Measurements from ENCODE around the gene G0S2. TPM values are rescaled to one million over a fixed set of nuclear protein-coding genes. Genes with fewer than 3 reads are reported as not detected.

Gene G0S2
- total RNA-seq, 2 donors from 2014 or later, result 9.6 to 25.9 TPM

DNA sequence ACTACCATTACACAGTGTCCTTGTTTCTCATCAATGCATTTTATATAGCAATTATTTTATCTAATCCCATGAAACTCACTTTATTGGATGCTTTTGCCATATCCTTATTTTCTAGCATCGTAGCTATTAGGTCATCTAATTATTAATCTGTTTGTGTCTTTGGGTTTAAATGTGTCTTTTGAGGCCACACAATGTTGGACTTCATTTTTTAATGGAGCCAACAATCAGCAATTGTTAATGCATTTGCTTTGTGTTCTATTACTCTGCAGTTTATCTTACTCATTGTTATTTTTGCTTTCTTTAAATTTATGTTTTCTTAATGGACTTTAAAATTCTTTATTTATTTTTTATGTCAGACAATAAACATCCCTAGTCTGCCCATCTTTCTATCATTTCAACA lies 27.6 kb downstream of the G0S2 start:
- H3K9me3 Mint-ChIP-seq, result no peaks in the 10 kb centered on the region
- DNase-seq, result no peak
- H3K4me1 Mint-ChIP-seq (ENCODE audit: low read depth), result peaks cover 56% of the 10 kb centered on the region
- no peak for ATAC-seq (replicated peaks in 1 of 2)
- no peaks in the 10 kb centered on the region for H3K27me3 Mint-ChIP-seq (ENCODE audit: low read depth)
- H3K36me3 Mint-ChIP-seq (ENCODE audit: insufficient read depth in 2 of 2), result peaks cover 0 to 2% of the 10 kb centered on the region in 2 donors
- H3K27ac Mint-ChIP-seq, result no peak overlapping the region
- H3K4me3 Mint-ChIP-seq, result no peak overlapping the region

DNA sequence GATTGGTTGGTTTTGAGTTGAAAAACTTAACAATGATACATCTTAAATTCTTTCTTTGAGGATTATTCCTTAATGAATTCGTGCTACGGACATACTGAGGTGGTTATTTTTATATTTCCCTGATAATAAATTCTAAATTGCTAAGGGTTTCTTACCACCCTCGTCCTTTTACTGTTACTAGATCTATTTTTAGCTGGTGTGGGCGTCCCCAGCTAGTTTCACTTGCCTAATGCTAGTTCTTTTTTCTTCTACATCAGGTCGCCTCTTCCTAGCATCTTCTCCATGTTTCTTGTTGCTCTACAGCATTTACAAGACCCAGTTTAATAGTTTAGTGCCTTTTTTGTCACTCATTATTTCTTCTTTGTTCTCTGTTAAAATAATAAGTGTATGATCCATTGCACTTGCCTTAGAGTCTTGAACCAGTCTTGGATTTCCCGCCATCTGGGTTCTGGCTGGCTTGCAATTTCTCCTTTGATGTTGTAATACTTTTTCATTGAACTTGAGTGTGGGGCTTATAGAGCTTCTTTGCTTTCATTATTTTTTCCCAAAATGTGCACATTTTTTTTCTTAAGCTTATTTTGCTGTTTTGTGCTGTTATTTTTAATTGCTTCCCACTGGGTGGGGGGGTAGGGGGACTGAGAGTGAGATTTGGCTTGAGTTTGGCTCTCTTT lies 28.8 kb downstream of the G0S2 start:
- DNase-seq (no peak), ATAC-seq (replicated peaks in 1 of 2) (no peak)
- no peaks in the 10 kb centered on the region for H3K27me3 Mint-ChIP-seq (ENCODE audit: low read depth)
- peaks cover 57% of the 10 kb centered on the region for H3K4me1 Mint-ChIP-seq (ENCODE audit: low read depth)
- H3K9me3 Mint-ChIP-seq, result no peaks in the 10 kb centered on the region
- peak overlapping the region; percentile 82 for H3K27ac Mint-ChIP-seq
- peaks cover 0 to 2% of the 10 kb centered on the region in 2 donors for H3K36me3 Mint-ChIP-seq (ENCODE audit: insufficient read depth in 2 of 2)
- H3K4me3 Mint-ChIP-seq, result peak overlapping the region; percentile 63 to 65

DNA sequence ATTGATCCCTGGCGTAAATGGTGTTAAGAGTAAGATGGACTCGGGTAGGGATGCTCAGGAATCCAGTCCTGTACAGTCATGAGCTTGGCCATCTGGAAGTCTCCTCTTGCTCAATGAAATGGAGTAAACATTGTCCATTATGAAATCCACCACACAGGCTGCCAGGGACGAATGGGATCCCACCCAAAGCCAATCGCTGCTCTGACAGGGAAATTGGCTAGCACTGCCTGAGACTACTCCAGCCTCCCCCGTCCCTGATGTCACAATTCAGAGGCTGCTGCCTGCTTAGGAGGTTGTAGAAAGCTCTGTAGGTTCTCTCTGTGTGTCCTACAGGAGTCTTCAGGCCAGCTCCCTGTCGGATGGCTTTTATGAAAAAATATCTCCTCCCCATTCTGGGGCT lies 29.4 kb downstream of the G0S2 start, which contains the start of gene HSD11B1:
Gene HSD11B1, plus strand, starts transcription at position 263 of the 400 bp plus-strand sequence. Its CDS starts 97 bp downstream, at position 360.
- DNase-seq, result no peak
- peak within 1 kb of the TSS; percentile 82 for H3K27ac Mint-ChIP-seq
- H3K4me3 Mint-ChIP-seq, result peak within 1 kb of the TSS; percentile 63 to 65
- no peaks in the 10 kb centered on the region for H3K27me3 Mint-ChIP-seq (ENCODE audit: low read depth)
- H3K4me1 Mint-ChIP-seq (ENCODE audit: low read depth), result peaks cover 55% of the 10 kb centered on the region
- H3K9me3 Mint-ChIP-seq, result no peaks in the 10 kb centered on the region
- H3K36me3 Mint-ChIP-seq (ENCODE audit: insufficient read depth in 2 of 2), result peaks cover 0 to 2% of the 10 kb centered on the region in 2 donors
- ATAC-seq (replicated peaks in 1 of 2), result no peak

DNA sequence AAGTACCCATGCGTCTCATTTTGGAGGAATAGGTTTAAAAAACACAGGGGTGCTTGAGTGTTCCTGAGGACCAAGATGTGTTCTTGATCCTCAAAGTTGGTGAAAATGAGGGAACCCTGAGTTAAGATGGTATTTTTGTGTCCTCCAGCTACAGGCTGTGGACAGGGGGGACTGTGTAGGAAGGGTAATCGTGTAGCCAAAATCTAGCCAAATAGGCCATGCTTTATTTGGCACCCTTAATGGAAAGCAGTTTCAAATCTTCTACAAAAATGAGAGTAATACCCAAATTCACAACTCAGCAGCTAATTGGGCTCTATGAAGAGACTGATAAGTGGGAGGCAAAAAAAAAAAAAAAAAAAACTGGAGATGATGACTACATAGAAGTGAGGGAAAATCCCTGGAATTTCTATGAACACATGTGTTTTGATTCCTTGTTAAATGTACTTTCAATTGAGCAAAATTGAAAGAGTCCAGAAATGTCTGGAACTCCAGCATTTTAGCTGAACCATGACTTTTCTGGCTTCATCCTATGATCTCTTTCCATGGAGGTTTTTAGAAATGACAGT lies 29.9 kb downstream of the G0S2 start:
- no peak for ATAC-seq (replicated peaks in 1 of 2)
- Mint-ChIP-seq H3K9me3 (no peaks in the 10 kb centered on the region), H3K27me3 (ENCODE audit: low read depth) (no peaks in the 10 kb centered on the region), H3K4me1 (ENCODE audit: low read depth) (peaks cover 59% of the 10 kb centered on the region), H3K4me3 (peak overlapping the region; percentile 51 to 60), H3K27ac (peak overlapping the region; percentile 5), H3K36me3 (ENCODE audit: insufficient read depth in 2 of 2) (peaks cover 0 to 2% of the 10 kb centered on the region in 2 donors)
- no peak for DNase-seq

DNA sequence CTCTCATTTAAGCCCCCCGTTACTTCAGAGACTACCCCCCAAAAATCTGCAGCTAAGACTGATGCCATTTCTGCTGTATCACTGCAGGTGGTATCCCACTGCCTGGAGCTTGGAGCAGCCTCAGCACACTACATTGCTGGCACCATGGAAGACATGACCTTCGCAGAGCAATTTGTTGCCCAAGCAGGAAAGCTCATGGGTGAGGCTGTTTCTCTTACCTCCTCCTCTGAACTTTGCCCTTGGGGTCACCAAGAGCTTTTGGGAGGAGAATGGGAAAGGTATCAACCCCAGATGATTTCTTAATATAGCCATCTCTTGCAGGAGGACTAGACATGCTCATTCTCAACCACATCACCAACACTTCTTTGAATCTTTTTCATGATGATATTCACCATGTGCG lies 31.4 kb downstream of the G0S2 start:
- peak overlapping the region in 1 of 2 donors; percentile 21 for H3K4me3 Mint-ChIP-seq
- peaks cover 72% of the 10 kb centered on the region for H3K4me1 Mint-ChIP-seq (ENCODE audit: low read depth)

DNA sequence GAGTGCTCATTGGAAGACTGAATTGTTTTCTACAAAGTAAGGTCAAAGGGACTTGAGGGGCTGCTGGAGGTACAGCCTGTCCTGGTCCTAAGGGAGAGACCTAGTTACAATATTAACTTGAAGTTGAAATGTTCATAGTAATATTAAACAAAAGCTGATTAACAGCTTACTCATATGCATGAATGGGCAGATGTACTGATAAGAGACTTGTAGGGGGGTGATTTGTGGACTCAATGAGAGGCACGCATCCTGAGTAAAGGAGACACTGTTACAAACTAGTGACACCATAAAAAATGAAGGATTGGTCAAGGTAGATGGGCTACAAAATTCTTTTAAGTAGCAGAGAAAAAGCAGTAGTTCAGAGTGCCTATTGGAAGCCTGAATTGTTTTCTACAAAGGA lies 32.1 kb downstream of the G0S2 start:
- Mint-ChIP-seq H3K4me3 (peak overlapping the region; percentile 11 to 21), H3K27me3 (ENCODE audit: low read depth) (no peaks in the 10 kb centered on the region), H3K36me3 (ENCODE audit: insufficient read depth in 2 of 2) (no peaks in the 10 kb centered on the region), H3K27ac (peak overlapping the region; percentile 72), H3K9me3 (no peaks in the 10 kb centered on the region), H3K4me1 (ENCODE audit: low read depth) (peaks cover 72% of the 10 kb centered on the region)
- DNase-seq, result no peak
- no peak for ATAC-seq (replicated peaks in 1 of 2)

More for the DNA sequence above, 31.4 kb downstream of the G0S2 start:
- DNase-seq, result no peak
- ATAC-seq (replicated peaks in 1 of 2), result no peak
- Mint-ChIP-seq H3K36me3 (ENCODE audit: insufficient read depth in 2 of 2) (peaks cover 0 to 1% of the 10 kb centered on the region in 2 donors), H3K27me3 (ENCODE audit: low read depth) (no peaks in the 10 kb centered on the region), H3K27ac (peak overlapping the region; percentile 72), H3K9me3 (no peaks in the 10 kb centered on the region)

DNA sequence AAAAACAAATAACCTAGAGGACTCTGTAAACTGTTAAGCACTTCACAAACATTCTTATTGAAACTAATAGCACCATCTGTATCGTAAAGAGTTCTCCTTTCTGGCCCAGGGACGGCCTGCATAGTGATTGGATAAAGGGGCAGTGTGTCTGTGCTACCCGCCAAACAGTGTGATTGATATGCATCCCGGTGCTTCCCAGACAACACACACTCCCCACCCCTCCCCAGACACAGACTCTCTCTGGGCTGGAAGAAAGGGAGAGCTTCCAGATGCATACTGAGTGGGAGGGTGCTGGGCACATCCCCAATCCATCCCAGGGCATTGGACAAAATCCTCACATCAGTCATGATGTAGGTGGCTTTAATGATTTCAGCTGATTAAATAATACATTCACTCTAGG lies 33.1 kb downstream of the G0S2 start:
- no peak for ATAC-seq (replicated peaks in 1 of 2)
- H3K9me3 Mint-ChIP-seq, result no peaks in the 10 kb centered on the region
- H3K36me3 Mint-ChIP-seq (ENCODE audit: insufficient read depth in 2 of 2), result no peaks in the 10 kb centered on the region
- DNase-seq, result no peak
- no peaks in the 10 kb centered on the region for H3K27me3 Mint-ChIP-seq (ENCODE audit: low read depth)
- no peak overlapping the region for H3K4me3 Mint-ChIP-seq
- peaks cover 72% of the 10 kb centered on the region for H3K4me1 Mint-ChIP-seq (ENCODE audit: low read depth)
- no peak overlapping the region for H3K27ac Mint-ChIP-seq

DNA sequence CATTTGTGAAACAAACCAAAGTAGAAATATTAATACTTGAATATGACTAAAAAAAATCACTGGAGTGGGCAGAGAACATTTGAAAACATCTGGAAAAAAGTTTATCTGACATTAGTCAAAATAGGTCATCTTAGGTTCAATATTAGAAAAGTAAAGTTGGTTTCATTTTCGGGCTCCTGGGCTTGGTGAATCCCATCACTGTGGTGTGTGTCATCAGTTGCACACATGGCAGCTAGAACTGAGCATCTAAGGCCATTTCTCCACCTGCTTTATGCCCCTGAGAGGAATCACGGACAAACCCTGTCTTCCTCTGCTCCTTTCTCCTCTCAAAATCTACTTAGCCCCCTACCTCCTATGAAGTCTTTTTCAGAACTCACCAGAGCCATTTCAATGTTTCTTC lies 34.9 kb downstream of the G0S2 start:
- Mint-ChIP-seq H3K4me1 (ENCODE audit: low read depth) (peaks cover 62% of the 10 kb centered on the region), H3K36me3 (ENCODE audit: insufficient read depth in 2 of 2) (no peaks in the 10 kb centered on the region), H3K27ac (peak overlapping the region; percentile 69), H3K4me3 (peak overlapping the region; percentile 57 to 71), H3K9me3 (no peaks in the 10 kb centered on the region), H3K27me3 (ENCODE audit: low read depth) (no peaks in the 10 kb centered on the region)
- ATAC-seq (replicated peaks in 1 of 2) (peak; percentile 71 to 72), DNase-seq (peak; percentile 8 to 15)

DNA sequence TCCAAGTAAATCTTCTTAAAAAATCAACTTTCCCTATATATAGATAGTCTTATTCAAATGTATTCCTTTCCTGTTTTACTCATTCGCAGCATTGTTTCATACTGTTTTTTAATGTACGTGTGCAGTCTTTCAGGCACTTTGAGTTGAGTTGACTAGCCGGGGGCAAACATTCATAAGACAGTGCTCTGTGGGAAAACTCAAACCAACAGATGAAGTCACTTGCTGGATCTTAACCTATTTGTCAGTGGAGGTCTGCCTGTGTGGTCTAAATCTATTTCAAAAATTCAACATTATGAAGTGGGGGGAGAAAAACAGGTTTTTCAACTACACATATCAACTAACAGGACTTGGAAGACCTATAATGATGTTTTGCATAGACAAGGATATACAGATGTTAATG lies 35.6 kb downstream of the G0S2 start:
- Mint-ChIP-seq H3K36me3 (ENCODE audit: insufficient read depth in 2 of 2) (no peaks in the 10 kb centered on the region), H3K27ac (peak overlapping the region; percentile 69), H3K27me3 (ENCODE audit: low read depth) (no peaks in the 10 kb centered on the region), H3K9me3 (no peaks in the 10 kb centered on the region), H3K4me1 (ENCODE audit: low read depth) (peaks cover 61% of the 10 kb centered on the region), H3K4me3 (peak overlapping the region; percentile 57 to 71)
- DNase-seq (no peak), ATAC-seq (replicated peaks in 1 of 2) (peak; percentile 45 to 66)

DNA sequence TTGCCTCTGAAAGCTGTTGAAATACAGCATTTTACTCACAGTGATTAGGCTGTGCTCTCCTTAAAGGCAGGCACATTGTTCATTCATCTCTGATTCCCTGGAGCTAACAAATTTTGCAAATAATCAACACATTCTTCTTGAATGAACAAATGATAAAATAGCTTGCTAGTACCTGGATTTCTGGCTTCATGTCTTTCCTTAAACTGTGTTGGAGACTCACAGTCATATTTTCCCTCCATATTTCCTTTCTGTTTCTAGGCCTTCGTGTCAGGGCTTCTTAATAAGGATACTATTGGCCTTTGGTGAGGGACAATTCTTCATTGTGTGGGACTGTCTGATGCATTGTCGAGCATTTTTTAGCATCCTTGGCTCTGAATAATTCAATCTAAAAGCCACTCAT lies 39.1 kb downstream of the G0S2 start:
- peaks cover 3% of the 10 kb centered on the region in 2 donors for H3K9me3 Mint-ChIP-seq
- peaks cover 59% of the 10 kb centered on the region for H3K4me1 Mint-ChIP-seq (ENCODE audit: low read depth)
- H3K4me3 Mint-ChIP-seq, result peak overlapping the region; percentile 50 to 63
- H3K27ac Mint-ChIP-seq, result peak overlapping the region; percentile 10
- no peaks in the 10 kb centered on the region for H3K27me3 Mint-ChIP-seq (ENCODE audit: low read depth)
- no peaks in the 10 kb centered on the region for H3K36me3 Mint-ChIP-seq (ENCODE audit: insufficient read depth in 2 of 2)
- no peak for DNase-seq
- no peak for ATAC-seq (replicated peaks in 1 of 2)

DNA sequence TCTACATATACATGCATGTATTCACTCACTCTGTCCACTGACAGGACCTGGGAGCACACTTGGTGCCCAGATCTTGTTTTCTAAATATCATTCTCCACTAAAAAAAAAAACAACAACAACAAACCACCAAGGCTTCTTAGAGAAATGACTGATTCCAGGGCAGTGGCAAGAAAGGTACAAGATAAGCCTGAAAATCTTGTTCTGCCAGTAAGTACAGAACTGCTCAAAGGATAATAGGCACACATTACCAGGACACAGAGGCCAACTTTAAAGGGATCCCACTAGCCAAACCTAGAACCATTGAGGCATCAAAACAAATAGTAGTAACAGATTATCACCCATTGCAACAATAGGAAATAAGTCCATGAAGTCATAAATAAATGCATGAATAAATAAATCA lies 40.1 kb downstream of the G0S2 start:
- ATAC-seq (replicated peaks in 1 of 2) (no peak), DNase-seq (no peak)
- peak overlapping the region; percentile 58 to 65 for H3K4me3 Mint-ChIP-seq
- H3K4me1 Mint-ChIP-seq (ENCODE audit: low read depth), result peaks cover 49% of the 10 kb centered on the region
- no peaks in the 10 kb centered on the region for H3K27me3 Mint-ChIP-seq (ENCODE audit: low read depth)
- H3K9me3 Mint-ChIP-seq, result peaks cover 3% of the 10 kb centered on the region in 2 donors
- no peaks in the 10 kb centered on the region for H3K36me3 Mint-ChIP-seq (ENCODE audit: insufficient read depth in 2 of 2)
- H3K27ac Mint-ChIP-seq, result peak overlapping the region; percentile 43

DNA sequence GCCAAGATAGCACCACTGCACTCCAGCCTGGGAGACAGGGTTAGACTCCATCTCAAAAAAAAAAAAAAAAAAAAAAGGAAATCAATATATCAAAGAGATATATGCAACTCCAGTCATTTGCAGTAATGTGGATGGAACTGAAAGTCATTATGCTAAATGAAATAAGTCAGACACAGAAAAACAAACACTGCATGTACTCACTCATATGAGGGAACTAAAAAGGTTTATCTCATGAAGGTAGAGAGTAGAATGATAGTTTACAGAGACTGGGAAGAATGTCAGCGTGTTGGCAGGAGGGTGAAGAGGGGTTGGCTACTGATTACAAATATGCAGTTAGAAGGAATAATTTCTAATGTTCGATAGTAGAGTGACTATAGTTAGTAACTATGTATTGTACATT lies 42.6 kb downstream of the G0S2 start:
- DNase-seq, result no peak
- peaks cover 0 to 1% of the 10 kb centered on the region in 2 donors for H3K36me3 Mint-ChIP-seq (ENCODE audit: insufficient read depth in 2 of 2)
- peaks cover 3 to 5% of the 10 kb centered on the region in 2 donors for H3K9me3 Mint-ChIP-seq
- peaks cover 54% of the 10 kb centered on the region for H3K4me1 Mint-ChIP-seq (ENCODE audit: low read depth)
- H3K27me3 Mint-ChIP-seq (ENCODE audit: low read depth), result no peaks in the 10 kb centered on the region
- H3K27ac Mint-ChIP-seq, result no peak overlapping the region
- peak; percentile 78 to 82 for ATAC-seq (replicated peaks in 1 of 2)
- peak overlapping the region in 1 of 2 donors; percentile 3 for H3K4me3 Mint-ChIP-seq

DNA sequence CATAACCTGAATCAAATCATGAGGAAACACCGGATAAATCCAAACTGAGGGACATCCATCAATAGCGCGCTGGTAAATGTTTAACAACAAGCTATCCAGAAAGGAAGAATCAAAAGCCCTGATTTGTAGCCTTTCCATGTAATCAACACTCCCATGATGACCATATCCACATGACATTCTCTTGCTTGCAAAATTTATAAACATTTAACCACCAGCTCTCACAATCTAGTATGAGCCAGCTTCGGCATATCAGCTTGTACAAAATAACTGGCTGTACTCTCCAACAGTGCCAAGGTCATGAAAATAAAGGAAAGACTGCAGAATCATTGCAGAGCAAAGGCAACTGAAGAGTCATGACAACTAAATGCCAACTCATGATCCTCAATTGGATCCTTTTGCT lies 45.1 kb downstream of the G0S2 start:
- Mint-ChIP-seq H3K9me3 (peaks cover 3 to 5% of the 10 kb centered on the region in 2 donors), H3K4me3 (no peak overlapping the region), H3K27me3 (ENCODE audit: low read depth) (no peaks in the 10 kb centered on the region), H3K36me3 (ENCODE audit: insufficient read depth in 2 of 2) (peaks cover 0 to 4% of the 10 kb centered on the region in 2 donors), H3K4me1 (ENCODE audit: low read depth) (peaks cover 69% of the 10 kb centered on the region), H3K27ac (peak overlapping the region; percentile 9)
- DNase-seq (no peak), ATAC-seq (replicated peaks in 1 of 2) (no peak)
